ENCODE measurements around the gene TNIK. TPM values are rescaled to one million over a fixed set of nuclear protein-coding genes. Genes with fewer than 3 reads are reported as not detected.

Gene TNIK
- total RNA-seq, 6 donors from 2014 or later = 23.2 to 74.4 (median 38.3) TPM

DNA sequence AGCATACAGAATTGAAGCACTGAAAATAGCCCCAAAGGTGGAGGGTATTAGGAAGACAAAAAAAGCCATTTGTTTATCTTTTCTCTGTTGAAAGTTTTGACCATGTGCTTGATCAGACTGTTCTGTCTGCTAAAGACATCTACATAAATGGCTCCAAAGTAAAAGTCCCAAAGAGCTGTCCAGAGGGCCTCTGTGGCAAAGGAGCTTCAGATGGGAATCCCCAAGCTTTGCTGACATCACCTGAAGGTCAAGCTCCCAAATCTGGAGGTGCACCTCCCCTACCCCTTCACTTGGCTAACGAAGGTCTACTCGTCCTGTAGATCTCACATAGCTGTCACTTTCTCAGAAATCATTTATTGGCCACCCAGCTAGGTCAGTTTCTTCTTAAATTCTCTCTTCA, 239.1 kb downstream of the TNIK start:
- H3K36me3 ChIP-seq = no peaks in the 10 kb centered on the region
- no peak for DNase-seq
- H3K27me3 ChIP-seq = no peaks in the 10 kb centered on the region

DNA sequence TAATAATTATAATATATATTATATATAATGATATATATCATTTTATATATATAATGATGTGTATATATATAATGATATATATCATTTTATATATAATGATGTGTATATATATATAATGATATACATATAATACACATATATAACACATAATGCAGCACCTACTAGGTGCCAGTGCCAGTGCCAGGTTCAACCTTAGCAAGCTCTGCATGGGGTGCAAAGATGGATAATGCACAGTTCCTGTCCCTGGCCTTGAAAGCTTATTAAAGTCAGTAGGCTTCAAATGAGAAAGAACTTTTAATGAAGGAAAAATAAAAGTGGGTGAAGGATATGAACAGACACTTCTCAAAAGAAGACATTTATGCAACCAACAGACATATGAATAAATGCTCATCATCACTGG, 240.9 kb downstream of the TNIK start:
- DNase-seq = no peak

More for the DNA sequence above, 239.1 kb downstream of the TNIK start:
- Histone ChIP-seq H3K9me3 (no peaks in the 10 kb centered on the region), H3K27ac (no peak overlapping the region), H3K4me1 (no peaks in the 10 kb centered on the region), H3K4me3 (no peak overlapping the region)
- no peak for ATAC-seq (ENCODE audit: low FRiP score in 2 of 2)
- TF ChIP-seq EP300 (IDR thresholded peaks at IDR 0.05) (no peak), POLR2A (IDR thresholded peaks at IDR 0.05) (no peak), POLR2AphosphoS5 (IDR thresholded peaks at IDR 0.05) (no peak)
- TF ChIP-seq, protein P1, sequence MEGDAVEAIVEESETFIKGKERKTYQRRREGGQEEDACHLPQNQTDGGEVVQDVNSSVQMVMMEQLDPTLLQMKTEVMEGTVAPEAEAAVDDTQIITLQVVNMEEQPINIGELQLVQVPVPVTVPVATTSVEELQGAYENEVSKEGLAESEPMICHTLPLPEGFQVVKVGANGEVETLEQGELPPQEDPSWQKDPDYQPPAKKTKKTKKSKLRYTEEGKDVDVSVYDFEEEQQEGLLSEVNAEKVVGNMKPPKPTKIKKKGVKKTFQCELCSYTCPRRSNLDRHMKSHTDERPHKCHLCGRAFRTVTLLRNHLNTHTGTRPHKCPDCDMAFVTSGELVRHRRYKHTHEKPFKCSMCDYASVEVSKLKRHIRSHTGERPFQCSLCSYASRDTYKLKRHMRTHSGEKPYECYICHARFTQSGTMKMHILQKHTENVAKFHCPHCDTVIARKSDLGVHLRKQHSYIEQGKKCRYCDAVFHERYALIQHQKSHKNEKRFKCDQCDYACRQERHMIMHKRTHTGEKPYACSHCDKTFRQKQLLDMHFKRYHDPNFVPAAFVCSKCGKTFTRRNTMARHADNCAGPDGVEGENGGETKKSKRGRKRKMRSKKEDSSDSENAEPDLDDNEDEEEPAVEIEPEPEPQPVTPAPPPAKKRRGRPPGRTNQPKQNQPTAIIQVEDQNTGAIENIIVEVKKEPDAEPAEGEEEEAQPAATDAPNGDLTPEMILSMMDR (IDR thresholded peaks at IDR 0.05) = no peak
- 75 to 78% methylated on average over 2 of the region's 2 CpGs for WGBS, 2 donors

DNA sequence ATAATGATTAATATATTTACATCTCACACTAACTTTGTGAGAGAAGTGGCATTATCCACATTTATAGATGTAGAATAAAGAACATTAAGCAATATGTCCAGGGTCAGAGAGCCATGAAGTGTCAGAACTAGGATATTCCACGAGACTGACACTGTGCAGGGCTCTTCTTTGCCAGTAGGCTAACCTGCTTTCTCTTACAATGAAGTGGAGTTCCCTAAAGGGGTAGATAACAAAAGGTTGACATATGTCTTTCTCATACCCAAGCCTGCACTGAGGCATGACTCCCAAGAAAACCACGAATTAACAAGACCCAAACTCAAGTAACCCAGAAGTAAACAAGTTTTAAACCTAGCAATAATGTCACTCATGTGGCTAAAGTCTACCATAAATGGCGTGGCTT, 242.1 kb downstream of the TNIK start:
- 72 to 77% methylated on average over 3 of the region's 3 CpGs for WGBS, 2 donors

More for the DNA sequence above, 240.9 kb downstream of the TNIK start:
- Histone ChIP-seq H3K27me3 (no peaks in the 10 kb centered on the region), H3K27ac (no peak overlapping the region), H3K36me3 (no peaks in the 10 kb centered on the region), H3K4me3 (no peak overlapping the region), H3K9me3 (no peaks in the 10 kb centered on the region), H3K4me1 (no peaks in the 10 kb centered on the region)
- no peak for ATAC-seq (ENCODE audit: low FRiP score in 2 of 2)
- TF ChIP-seq, protein P1 (IDR thresholded peaks at IDR 0.05) = no peak
- no peak for TF ChIP-seq POLR2AphosphoS5 (IDR thresholded peaks at IDR 0.05)
- no peak for TF ChIP-seq POLR2A (IDR thresholded peaks at IDR 0.05)
- no peak for TF ChIP-seq EP300 (IDR thresholded peaks at IDR 0.05)

DNA sequence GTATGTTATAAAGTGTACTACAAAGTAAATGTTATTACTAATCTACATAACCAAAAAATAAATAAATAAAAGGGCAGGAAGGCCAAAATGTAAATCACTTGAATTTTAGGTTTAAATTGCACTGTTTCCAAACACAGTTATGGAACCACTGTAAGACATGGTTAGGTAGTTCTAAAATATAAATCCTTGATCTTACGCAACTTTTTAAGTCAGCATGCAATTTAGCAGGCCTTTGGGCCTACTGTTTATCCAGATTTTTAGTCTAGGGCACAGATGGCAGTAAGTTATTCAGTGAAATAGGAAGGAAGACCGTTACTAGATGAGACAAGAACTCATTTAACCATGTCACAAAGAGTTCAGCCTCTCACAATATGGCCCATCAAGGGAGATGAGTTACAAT, 246.3 kb downstream of the TNIK start:
- no peaks in the 10 kb centered on the region for H3K36me3 ChIP-seq
- ATAC-seq (ENCODE audit: low FRiP score in 2 of 2) (no peak), DNase-seq (no peak)
- no peak overlapping the region for H3K27ac ChIP-seq
- no peak for TF ChIP-seq POLR2A (IDR thresholded peaks at IDR 0.05)
- no peak for TF ChIP-seq POLR2AphosphoS5 (IDR thresholded peaks at IDR 0.05)
- no peak for TF ChIP-seq EP300 (IDR thresholded peaks at IDR 0.05)
- TF ChIP-seq, protein P1 (IDR thresholded peaks at IDR 0.05) = no peak
- H3K27me3 ChIP-seq = no peaks in the 10 kb centered on the region
- 87 to 92% methylated on average over 2 of the region's 2 CpGs for WGBS, 2 donors
- no peaks in the 10 kb centered on the region for H3K9me3 ChIP-seq
- H3K4me1 ChIP-seq = no peaks in the 10 kb centered on the region
- H3K4me3 ChIP-seq = no peak overlapping the region

More for the DNA sequence above, 242.1 kb downstream of the TNIK start:
- Histone ChIP-seq H3K4me1 (no peaks in the 10 kb centered on the region), H3K27ac (no peak overlapping the region), H3K4me3 (no peak overlapping the region), H3K9me3 (no peaks in the 10 kb centered on the region), H3K27me3 (no peaks in the 10 kb centered on the region), H3K36me3 (no peaks in the 10 kb centered on the region)
- no peak for DNase-seq
- no peak for ATAC-seq (ENCODE audit: low FRiP score in 2 of 2)
- TF ChIP-seq POLR2A (IDR thresholded peaks at IDR 0.05) (no peak), EP300 (IDR thresholded peaks at IDR 0.05) (no peak), POLR2AphosphoS5 (IDR thresholded peaks at IDR 0.05) (no peak)
- TF ChIP-seq, protein P1 (IDR thresholded peaks at IDR 0.05) = no peak

DNA sequence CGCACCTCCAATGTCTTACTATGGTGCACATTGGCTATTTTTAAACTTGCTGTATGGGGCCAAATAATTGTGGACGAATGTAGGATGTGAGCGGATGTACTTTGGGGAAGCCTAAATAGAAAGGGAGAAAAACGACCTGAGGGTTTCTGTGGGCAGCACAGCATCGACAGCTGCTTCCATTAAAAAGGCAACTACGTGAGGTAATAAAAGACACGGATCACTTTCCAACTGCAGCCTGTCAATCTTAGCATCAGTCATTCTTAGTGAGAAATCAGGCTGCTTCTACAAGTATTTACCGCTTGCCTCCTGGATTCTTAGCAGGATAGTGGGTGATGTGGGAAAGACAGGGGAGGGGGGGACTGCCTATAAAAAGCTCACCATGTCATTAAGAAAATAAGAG, 247.0 kb downstream of the TNIK start:
- no peak for DNase-seq
- TF ChIP-seq, protein P1 (IDR thresholded peaks at IDR 0.05) = no peak
- no peak for TF ChIP-seq EP300 (IDR thresholded peaks at IDR 0.05)
- TF ChIP-seq POLR2A (IDR thresholded peaks at IDR 0.05) = no peak
- no peak for TF ChIP-seq POLR2AphosphoS5 (IDR thresholded peaks at IDR 0.05)
- H3K27ac ChIP-seq = no peak overlapping the region
- no peak overlapping the region for H3K4me3 ChIP-seq
- no peaks in the 10 kb centered on the region for H3K36me3 ChIP-seq
- H3K9me3 ChIP-seq = no peaks in the 10 kb centered on the region
- no peaks in the 10 kb centered on the region for H3K27me3 ChIP-seq
- H3K4me1 ChIP-seq = no peaks in the 10 kb centered on the region
- ATAC-seq (ENCODE audit: low FRiP score in 2 of 2) = no peak
- 85 to 88% methylated on average over 8 of the region's 8 CpGs for WGBS, 2 donors

Measured in upper lobe of left lung (tissue), 6 donors.